Cardiac ventricle fibroblast (primary cell): ENCODE measurements around the gene EFEMP1. TPM values are rescaled to one million over a fixed set of nuclear protein-coding genes. Genes with fewer than 3 reads are reported as not detected.

Experiments used
- total RNA-seq: library from RNA; depleted of rRNA; stranded (reverse); fragments of >200 nt; gene quantifications from 2 replicates; pipeline ENCODE4 v1.2.3, GENCODE V29; 2015

Gene EFEMP1, protein sequence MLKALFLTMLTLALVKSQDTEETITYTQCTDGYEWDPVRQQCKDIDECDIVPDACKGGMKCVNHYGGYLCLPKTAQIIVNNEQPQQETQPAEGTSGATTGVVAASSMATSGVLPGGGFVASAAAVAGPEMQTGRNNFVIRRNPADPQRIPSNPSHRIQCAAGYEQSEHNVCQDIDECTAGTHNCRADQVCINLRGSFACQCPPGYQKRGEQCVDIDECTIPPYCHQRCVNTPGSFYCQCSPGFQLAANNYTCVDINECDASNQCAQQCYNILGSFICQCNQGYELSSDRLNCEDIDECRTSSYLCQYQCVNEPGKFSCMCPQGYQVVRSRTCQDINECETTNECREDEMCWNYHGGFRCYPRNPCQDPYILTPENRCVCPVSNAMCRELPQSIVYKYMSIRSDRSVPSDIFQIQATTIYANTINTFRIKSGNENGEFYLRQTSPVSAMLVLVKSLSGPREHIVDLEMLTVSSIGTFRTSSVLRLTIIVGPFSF
- total RNA-seq, result 6,372 and 7,140 TPM in 2 replicates

GRCh38 chr2:55923091-55923981, at the start of gene EFEMP1:
TSS of gene EFEMP1 (minus strand) at chr2:55923782. CDS start at chr2:55922440, 1,342 bp downstream.

Other genes with a start within 250 kb of the EFEMP1 start
- gene PNPT1, start 229.9 kb downstream of the EFEMP1 start, total RNA-seq, result 10.4 and 11.4 TPM in 2 replicates